PC-9 (cell line): Measurements from ENCODE around the gene RASSF3.

Experiments used
- EZH2 ChIP-seq: fragments of 200-600 bp; sonication (generic); IDR thresholded peaks from 2 replicates; pipeline ENCODE4 v1.8.0; 2017; ENCODE audit warnings: antibody characterized with exemption, low read depth
- TF ChIP-seq, protein P1 (sequence below): fragments of 200-600 bp; sonication (generic); conservative IDR thresholded peaks from 2 replicates; pipeline ENCODE4 v1.6.1; 2017; ENCODE audit warnings: mixed run types, antibody characterized with exemption, mild to moderate bottlenecking, moderate library complexity

DNA sequence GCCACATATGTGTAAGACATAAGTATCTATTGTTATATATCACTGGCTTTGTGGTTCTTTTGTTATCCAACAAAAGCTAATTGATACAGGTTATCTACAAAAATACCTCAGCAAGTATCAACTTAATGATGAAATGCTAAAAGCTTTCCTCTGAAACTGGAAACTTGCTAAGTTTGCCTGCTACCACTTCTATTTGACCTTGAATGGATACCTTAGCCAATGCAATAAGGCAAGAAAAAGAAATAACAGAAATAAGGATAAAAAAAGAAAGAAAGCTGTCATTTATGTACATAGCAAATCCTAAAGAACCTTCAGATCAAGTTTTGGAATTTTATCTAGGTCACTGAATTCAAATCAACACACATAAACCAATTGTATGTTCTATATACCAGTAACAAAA lies 35.5 kb upstream of the RASSF3 start:
- TF ChIP-seq, protein P1, sequence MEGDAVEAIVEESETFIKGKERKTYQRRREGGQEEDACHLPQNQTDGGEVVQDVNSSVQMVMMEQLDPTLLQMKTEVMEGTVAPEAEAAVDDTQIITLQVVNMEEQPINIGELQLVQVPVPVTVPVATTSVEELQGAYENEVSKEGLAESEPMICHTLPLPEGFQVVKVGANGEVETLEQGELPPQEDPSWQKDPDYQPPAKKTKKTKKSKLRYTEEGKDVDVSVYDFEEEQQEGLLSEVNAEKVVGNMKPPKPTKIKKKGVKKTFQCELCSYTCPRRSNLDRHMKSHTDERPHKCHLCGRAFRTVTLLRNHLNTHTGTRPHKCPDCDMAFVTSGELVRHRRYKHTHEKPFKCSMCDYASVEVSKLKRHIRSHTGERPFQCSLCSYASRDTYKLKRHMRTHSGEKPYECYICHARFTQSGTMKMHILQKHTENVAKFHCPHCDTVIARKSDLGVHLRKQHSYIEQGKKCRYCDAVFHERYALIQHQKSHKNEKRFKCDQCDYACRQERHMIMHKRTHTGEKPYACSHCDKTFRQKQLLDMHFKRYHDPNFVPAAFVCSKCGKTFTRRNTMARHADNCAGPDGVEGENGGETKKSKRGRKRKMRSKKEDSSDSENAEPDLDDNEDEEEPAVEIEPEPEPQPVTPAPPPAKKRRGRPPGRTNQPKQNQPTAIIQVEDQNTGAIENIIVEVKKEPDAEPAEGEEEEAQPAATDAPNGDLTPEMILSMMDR, result no peak
- no peak for TF ChIP-seq EZH2
